ENCODE results near the gene PIK3R2. TPM values are rescaled to one million over a fixed set of nuclear protein-coding genes. Genes with fewer than 3 reads are reported as not detected.
A peak's percentile ranks its signal among the peaks of the same experiment; 100 is the strongest.

PIK3R2 gene
- total RNA-seq, 4 donors from 2014 or later, result 30.5 to 135 (median 31.2) TPM

DNA sequence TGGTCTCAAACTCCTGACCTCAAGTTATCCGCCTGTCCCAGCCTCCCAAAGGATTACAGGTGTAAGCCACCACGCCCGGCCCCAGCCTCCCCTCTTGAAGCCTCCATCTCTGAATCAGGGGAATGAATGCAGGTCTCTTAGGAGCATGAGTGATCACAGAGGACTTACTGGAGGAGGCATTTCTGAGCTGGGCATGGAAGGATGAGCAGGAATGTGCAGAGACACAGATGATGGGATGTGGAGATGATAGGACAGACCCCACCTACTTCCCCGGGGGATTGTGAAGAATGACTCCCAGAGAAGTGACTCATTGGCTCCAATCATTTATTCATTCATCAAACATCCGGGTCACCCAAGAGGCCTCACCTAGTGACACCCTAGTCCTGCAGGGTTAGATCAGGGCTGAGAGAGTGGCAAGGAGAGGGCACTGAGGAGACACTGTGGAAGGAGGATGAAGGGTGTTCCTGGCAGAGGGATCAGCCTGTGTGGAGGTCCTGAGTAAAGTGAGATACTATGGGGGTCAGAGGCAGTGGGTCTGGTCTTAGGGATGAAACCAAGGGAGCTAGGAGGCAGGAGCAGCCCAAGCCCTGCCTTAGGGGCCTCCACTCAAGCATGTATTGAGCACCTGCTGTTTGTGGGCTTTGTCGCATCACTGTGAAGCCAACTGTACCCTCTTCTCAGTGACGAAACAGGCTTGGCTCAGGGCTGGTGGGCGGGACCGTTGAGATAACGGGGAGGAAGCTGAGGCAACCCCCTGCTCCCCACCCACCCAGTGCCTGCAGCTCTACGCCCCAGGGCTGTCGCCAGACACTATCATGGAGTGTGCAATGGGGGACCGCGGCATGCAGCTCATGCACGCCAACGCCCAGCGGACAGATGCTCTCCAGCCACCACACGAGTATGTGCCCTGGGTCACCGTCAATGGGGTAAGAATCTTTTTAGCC is 23.7 kb downstream of the PIK3R2 start:
- 76% methylated on average over 19 of the region's 19 CpGs; no CpG with 5 or more reads in 1 of the 2 donors for WGBS, 2 donors (ENCODE audit: low coverage in 1 of 2)
- no peaks in the 10 kb centered on the region for H3K9me3 ChIP-seq
- no peak overlapping the region for H3K4me3 ChIP-seq
- intact Hi-C loops (cut with DNase I; ENCODE audit: low total_unique reads) (no loop called here), in situ Hi-C loops (cut with MboI; ENCODE audit: low pct_ligation_motif_present in 1 of 4, low pct_unique_long_range_greater_than_20kb in 1 of 4, low sequenced_read_pairs in 3 of 4) (no loop called here)
- DNase-seq, result no peak
- H3K27ac ChIP-seq, result no peak overlapping the region
- no peaks in the 10 kb centered on the region for H3K36me3 ChIP-seq
- peaks cover 4 to 22% (median 13%) of the 10 kb centered on the region in 4 donors for H3K4me1 ChIP-seq
- H3K27me3 ChIP-seq, result no peaks in the 10 kb centered on the region
- TF ChIP-seq CTCF (IDR thresholded peaks at IDR 0.05), result no peak
- TF ChIP-seq POLR2AphosphoS5 (IDR thresholded peaks at IDR 0.05), result no peak
- TF ChIP-seq POLR2A (IDR thresholded peaks at IDR 0.05), result no peak
- no peak for TF ChIP-seq EP300 (IDR thresholded peaks at IDR 0.05; ENCODE audit: low read depth)

GRCh38 chr19:18179957-18180356 is 27.0 kb downstream of the PIK3R2 start:
- TF ChIP-seq CTCF (IDR thresholded peaks at IDR 0.05), result no peak
- TF ChIP-seq POLR2A (IDR thresholded peaks at IDR 0.05), result no peak
- no peak for TF ChIP-seq POLR2AphosphoS5 (IDR thresholded peaks at IDR 0.05)
- no peak for TF ChIP-seq EP300 (IDR thresholded peaks at IDR 0.05; ENCODE audit: low read depth)
- no peaks in the 10 kb centered on the region for H3K36me3 ChIP-seq
- H3K4me1 ChIP-seq, result peaks cover 0 to 16% (median 11%) of the 10 kb centered on the region in 4 donors
- H3K4me3 ChIP-seq, result no peak overlapping the region
- WGBS, 2 donors (ENCODE audit: low coverage in 1 of 2), result 71 to 86% methylated on average over 5 of the region's 5 CpGs
- no peak for DNase-seq
- intact Hi-C loops (cut with DNase I; ENCODE audit: low total_unique reads), result no loop called here
- H3K27me3 ChIP-seq, result no peaks in the 10 kb centered on the region
- in situ Hi-C loops (cut with MboI; ENCODE audit: low pct_ligation_motif_present in 1 of 4, low pct_unique_long_range_greater_than_20kb in 1 of 4, low sequenced_read_pairs in 3 of 4), result no loop called here
- H3K9me3 ChIP-seq, result no peaks in the 10 kb centered on the region
- H3K27ac ChIP-seq, result no peak overlapping the region

- Histone ChIP-seq H3K4me3 (no peak overlapping the region), H3K27ac (peak overlapping the region; percentile 20 to 75 (median 62)), H3K4me1 (peaks cover 0 to 15% (median 9%) of the 10 kb centered on the region in 4 donors), H3K36me3 (no peaks in the 10 kb centered on the region), H3K27me3 (no peaks in the 10 kb centered on the region), H3K9me3 (no peaks in the 10 kb centered on the region)
- DNase-seq, result peak; percentile 48
- peak in 1 of 3 donors; percentile 7 for TF ChIP-seq POLR2AphosphoS5 (IDR thresholded peaks at IDR 0.05)
- no peak for TF ChIP-seq CTCF (IDR thresholded peaks at IDR 0.05)
- TF ChIP-seq POLR2A (IDR thresholded peaks at IDR 0.05), result no peak
- no peak for TF ChIP-seq EP300 (IDR thresholded peaks at IDR 0.05; ENCODE audit: low read depth)
- intact Hi-C loops (cut with DNase I; ENCODE audit: low total_unique reads), result no loop called here
- in situ Hi-C loops (cut with MboI; ENCODE audit: low pct_ligation_motif_present in 1 of 4, low pct_unique_long_range_greater_than_20kb in 1 of 4, low sequenced_read_pairs in 3 of 4), result no loop called here
These were observed 30.6 kb downstream of the PIK3R2 start for GRCh38 chr19:18183529-18183928.

DNA sequence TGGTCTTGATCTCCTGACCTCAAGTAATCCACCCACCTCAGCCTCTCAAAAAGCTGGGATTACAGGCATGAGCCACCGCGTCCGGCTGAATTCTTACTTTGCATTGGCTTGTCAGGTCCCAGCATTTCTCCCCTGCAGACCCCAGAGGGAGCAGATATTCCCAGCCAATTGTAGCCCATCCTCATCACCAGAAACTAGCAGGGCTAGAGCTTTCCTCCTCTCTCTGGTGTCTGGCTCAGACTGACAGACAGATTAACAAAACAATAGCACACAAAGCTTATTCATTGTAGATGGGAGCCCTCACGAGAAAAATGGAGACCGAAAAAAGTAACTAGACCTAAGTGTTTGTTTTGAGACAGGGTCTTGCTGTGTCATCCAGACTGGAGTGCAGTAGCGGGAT is 32.6 kb downstream of the PIK3R2 start:
- H3K27me3 ChIP-seq, result no peaks in the 10 kb centered on the region
- H3K9me3 ChIP-seq, result no peaks in the 10 kb centered on the region
- TF ChIP-seq POLR2A (IDR thresholded peaks at IDR 0.05) (no peak), CTCF (IDR thresholded peaks at IDR 0.05) (no peak), POLR2AphosphoS5 (IDR thresholded peaks at IDR 0.05) (no peak), EP300 (IDR thresholded peaks at IDR 0.05; ENCODE audit: low read depth) (no peak)
- DNase-seq, result no peak
- 81% methylated on average over 6 of the region's 6 CpGs; no CpG with 5 or more reads in 1 of the 2 donors for WGBS, 2 donors (ENCODE audit: low coverage in 1 of 2)
- no peak overlapping the region for H3K27ac ChIP-seq
- no peaks in the 10 kb centered on the region for H3K36me3 ChIP-seq
- intact Hi-C loops (cut with DNase I; ENCODE audit: low total_unique reads), result no loop called here
- in situ Hi-C loops (cut with MboI; ENCODE audit: low pct_ligation_motif_present in 1 of 4, low pct_unique_long_range_greater_than_20kb in 1 of 4, low sequenced_read_pairs in 3 of 4), result no loop called here
- H3K4me3 ChIP-seq, result no peak overlapping the region
- peaks cover 0 to 15% (median 9%) of the 10 kb centered on the region in 4 donors for H3K4me1 ChIP-seq

All from transverse colon (tissue), 4 donors.